Activated effector memory CD4-positive, alpha-beta T cell treated with anti-CD3 and anti-CD28 coated beads, Interleukin-2, amount 50 U/mL, for 16 hours (primary cell): Measurements from ENCODE around the gene UBE2E1.
"Not testable (repeated sequence)": the region's sequence is repeated elsewhere in the genome, so short reads cannot be mapped to it uniquely, and the experiment has no call there.

Experiments
- DNase-seq: peaks from one replicate; pipeline ENCODE4 v3.0.0-alpha.2; 2020

Gene UBE2E1

DNA sequence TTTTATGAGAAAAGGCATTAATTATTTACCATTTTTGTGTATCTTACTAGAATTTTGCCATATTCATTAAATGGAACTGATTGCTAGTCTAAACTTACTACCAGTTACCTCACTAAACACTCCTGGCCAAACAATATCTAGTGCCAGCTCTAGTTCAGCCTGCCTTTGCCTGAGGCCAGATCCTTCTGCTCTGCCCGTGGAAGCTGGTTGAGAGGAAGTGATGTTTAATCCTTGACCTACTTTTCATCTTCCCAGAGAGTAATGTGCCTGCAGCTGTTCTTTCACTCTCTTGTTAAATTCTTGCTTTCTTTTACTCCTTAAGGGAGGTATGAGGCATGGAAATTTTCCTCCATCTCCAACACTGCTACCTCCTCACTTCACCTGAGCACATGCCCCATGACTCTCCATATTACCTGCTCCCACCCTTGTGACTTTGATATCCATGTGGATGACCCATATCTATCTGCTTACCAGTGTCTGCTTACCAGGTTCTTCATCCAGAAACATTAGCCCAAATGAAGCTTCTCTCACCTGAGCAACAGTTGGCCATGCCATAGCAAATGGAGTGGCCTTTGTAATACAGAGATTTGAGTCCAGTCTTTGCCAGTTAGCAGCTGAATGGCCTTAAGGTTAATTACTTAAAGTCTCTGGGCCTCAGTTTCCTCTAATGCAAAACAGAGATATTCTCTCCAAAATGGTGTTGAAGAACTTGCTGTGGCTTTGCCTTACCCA is 53.4 kb downstream of the UBE2E1 start:
- DNase-seq = no peak

DNA sequence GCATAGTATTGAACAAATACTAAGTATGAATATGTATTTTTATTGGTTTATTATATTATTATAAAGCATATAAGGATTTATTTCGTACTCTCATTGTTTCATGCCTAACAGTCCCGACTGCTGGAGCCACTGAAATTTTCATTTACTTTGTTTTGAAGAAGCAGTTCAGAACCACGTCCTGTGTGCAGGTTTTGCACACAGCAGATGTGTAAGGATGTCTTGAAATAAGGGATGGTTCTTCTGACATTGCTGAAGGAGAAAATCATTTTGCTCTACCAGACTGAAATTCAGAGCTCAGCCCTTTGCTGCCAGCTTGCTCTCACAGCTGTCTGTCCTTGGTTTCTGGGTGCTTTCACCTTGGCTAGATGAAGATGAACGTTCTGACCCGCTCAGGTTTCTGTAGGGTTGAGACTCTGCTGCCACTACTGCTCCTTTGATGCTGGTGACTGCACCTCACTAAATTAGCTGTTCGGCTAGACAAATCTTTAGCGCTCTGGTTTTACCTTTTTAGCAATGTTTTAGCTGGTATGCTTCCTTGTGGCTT is 54.2 kb downstream of the UBE2E1 start:
- no peak for DNase-seq

DNA sequence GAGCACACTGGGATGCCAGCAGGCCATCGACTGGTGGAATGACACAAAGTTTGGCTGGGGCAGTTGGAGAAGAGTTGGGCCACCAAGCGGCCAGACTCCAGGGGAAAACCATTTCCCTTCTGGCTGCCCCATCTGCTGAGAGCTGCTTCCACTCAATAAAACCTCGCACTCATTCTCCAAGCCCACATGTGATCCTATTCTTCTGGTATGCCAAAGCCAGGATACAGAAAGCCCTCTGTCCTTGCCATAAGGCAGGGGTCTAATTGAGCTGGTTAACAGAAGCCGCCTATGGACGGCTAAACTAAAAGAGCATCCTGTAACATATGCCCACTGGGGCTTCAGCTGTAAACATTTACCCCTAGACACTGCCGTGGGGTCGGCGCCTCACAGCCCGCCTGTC is 55.9 kb downstream of the UBE2E1 start:
- no peak for DNase-seq

DNA sequence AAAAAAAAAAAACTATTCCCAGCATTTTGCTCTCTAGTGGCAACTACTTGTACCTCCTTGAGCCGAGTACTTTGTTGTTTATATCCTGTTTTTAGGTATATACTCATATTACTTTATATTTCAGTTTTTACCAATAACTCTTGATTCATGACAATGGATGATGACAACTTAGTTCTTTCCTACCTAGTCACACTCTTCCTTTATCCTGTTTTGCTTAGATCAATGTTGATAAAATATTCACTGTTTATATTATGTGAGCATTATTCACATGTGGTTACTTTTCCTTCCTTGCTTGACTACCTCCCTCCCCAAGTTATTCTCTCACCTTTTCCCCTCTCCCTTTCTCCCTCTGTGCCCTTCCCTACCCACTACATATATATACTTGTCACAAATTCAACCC is 57.3 kb downstream of the UBE2E1 start:
- DNase-seq = no peak

DNA sequence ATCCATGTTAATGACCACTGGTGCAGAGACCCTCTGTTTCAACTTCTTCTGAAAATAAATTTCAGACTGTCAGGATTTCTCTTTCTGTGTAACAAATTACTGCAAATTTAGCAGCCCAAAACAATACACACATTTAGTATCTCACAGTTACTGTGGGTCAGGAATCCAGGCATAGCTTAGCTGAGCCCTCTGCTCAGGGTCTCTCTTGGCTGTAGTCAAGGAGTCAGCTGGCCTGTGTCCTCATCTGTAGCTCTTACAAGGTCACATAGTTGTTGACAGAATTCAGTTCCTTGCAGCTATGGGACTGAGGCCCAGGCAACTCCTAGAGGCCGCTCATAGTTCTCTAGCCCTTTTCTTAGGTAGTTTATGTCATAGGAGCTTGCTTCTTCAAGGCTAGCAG is 59.2 kb downstream of the UBE2E1 start:
- no peak for DNase-seq

DNA sequence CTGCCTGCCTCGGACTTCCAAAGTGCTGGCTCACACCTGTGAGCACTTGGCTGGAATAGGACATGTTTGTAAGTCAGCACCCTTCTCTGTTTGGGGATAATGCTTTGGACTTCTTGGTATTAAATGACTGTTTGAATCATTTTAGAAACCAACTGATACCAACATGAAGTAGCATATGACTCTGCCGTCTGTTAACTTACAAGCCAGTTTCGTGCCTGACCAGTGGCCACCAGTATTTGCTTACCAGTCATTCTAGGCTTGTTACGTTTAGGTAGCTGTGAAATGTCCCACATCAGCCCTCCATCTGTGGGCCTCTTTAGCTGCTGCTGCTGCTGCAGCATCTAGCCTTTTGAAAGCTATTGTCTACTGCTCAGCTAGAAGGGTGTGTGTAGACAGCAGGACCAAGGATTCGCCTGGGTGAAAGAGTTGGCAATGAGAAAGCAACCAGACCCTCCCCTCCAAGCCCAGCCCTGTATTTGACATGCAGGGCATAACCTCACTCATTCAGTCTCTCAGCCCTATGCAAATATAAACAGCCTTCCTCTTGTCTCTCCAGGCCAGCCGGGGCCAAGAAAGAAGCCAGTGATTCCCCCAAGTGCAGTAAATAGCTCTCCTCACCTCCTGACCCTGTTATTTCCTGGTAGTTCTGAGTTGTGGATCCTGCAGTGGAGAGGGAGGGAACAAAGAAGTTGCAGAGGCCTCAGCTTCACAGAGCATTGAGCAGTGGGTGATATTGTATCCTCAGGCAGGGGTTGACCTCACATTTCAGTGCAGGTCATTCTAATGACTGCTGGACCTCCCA is 60.0 kb downstream of the UBE2E1 start:
- no peak for DNase-seq

DNA sequence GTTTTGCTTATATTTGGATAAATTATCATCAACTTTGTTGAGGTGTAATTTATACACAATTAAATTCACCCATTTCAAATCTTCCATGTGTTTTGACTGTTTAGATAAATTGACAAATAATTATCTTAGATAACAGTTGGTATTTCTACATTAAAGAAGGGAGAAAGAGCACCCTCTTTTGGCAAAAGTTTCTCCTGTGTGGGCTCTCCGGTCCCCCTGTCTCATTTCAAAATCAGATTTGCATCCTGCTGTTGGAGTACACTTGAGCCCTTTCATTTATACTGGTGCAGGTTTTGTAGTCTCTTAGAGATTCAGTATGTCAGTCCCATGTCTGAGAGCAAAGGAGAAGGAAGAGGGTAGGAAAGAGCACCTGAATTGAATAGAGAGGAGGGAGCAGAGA is 61.6 kb downstream of the UBE2E1 start:
- DNase-seq = no peak

DNA sequence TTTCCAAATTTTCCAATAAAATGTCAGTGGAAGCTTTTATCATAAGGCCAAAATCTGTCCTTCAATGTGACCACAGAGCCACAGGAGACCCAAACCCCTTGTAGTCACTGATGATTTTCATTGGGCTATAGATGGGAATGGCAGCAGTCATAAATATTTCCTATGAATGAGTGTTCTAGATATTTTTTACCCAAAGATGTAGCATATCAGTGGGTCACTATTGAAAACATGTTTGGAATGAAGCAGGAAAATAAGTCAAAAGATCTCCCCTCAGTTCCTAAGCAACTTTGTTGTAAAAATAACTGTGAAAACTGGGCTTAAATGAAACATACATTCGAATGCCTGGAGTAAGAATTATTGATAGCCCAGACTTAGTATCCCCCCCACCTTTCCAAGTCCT is 62.1 kb downstream of the UBE2E1 start:
- no peak for DNase-seq

DNA sequence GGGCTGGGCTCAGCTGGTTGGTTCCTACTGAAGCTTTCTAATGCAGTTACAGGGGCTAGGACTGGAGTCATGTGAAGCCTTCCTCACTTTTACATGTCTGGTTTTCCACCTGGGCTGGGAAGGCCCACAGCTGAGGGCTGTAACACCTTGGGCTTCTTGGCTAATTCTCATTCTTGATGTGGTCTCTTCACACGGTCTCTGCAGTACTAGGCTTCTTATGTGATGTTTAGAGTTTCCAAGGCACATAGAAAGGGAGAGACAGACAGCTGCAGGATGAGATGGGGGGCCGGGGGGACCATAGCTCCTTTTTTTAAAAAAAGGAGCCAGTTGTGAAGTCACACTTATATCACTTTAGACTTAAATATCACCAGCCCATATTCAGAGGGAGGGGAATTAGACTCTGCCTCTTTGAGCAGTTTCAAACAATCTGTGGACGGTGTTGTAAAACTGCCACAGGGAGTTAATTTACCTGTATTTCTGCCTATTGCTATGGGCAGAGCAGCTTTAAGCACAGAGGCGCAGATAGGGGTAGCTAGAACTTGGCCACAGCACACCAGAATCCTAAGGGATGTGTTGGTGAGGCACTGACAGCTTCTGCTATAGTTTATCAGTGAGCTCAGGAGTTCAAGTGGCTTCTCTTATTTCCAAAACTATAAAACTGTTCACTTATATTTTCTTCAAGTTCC is 64.4 kb downstream of the UBE2E1 start:
- no peak for DNase-seq

DNA sequence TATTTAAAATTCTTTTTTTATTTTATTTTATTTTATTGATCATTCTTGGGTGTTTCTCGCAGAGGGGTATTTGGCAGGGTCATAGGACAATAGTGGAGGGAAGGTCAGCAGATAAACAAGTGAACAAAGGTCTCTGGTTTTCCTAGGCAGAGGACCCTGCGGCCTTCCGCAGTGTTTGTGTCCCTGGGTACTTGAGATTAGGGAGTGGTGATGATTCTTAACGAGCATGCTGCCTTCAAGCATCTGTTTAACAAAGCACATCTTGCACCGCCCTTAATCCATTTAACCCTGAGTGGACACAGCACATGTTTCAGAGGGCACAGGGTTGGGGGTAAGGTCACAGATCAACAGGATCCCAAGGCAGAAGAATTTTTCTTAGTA is 64.9 kb downstream of the UBE2E1 start:
- not testable (repeated sequence) for DNase-seq

DNA sequence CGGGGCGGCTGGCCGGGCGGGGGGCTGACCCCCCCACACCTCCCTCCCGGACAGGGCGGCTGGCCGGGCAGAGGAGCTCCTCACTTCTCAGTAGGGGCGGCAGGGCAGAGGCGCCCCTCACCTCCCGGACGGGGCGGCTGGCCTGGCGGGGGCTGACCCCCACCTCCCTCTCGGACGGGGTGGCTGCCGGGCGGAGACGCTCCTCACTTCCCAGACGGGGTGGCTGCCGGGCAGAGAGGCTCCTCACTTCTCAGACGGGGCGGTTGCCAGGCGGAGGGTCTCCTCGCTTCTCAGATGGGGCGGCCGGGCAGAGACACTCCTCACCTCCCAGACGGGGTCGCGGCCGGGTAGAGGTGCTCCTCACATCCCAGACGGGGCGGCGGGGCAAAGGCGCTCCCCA is 65.6 kb downstream of the UBE2E1 start:
- not testable (repeated sequence) for DNase-seq

DNA sequence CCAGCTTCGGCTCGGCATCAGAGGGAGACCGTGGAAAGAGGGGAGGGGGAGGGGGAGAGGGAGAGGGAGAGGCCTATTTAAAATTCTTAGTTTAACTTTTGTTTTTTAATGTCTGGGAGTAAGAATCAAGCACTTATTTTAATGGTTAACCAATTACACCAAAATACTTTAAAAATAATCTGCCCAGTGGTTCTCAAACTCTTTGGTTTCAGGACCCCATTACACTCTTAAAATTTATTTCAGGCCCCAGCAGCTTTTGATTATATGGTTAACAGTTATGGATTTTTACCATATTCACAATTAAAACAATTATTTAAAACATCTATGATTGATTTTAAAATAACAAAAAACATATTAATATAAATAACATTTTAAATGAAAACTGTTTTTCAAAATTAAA is 66.6 kb downstream of the UBE2E1 start:
- DNase-seq = no peak

DNA sequence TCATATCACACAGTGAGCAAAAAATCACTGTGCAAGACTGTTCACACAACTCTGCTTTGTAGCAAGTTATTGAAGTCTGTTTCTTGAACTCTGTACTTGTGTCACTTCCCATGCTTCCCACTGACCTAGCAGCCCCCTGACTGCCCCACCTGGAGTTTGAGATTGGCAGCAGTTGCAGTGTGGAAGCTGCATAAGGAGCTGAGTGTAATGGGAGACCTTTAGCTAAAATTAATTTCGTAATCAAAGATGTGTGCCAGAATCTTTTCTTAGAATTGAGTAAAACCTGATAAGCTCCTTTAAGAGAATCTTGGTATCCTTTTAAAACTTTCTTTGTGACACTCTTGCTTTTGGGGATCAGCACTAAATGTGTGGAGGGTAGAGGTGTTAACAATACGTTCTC is 68.2 kb downstream of the UBE2E1 start:
- DNase-seq = no peak

DNA sequence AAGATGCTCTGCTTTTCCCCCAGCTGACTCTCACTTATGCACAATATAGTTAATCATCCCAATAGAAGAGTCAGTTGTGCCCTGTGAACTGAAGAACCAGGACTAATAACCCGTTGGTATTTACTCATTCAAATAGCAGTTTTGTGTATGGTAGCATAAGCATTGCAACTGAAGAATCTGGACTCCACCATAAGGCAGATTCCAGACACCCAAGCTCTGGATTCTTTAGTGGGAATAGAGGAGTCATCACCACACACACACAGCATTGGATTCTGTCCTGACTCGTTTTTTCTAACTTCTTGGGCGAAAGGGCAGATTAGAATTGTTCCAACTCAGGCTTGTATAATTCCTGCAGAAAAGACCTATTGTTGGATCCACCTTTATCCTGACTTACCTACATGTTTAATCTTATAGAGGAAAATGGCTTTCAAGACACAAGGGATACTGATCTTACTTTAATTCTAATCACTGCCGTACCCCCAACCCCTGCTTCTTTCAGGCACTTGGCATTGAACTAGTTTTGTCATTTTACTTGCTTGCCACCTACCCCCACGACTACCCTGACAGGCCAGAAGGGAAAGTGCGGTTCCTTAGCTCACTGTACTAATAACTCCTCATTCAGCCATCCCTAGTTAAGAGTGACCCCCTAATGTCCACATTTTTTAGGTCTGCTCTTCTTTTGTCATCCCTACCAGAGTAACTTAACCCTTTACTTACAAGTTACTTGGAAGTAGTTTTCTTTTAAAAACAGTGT is 68.8 kb downstream of the UBE2E1 start:
- DNase-seq = no peak

DNA sequence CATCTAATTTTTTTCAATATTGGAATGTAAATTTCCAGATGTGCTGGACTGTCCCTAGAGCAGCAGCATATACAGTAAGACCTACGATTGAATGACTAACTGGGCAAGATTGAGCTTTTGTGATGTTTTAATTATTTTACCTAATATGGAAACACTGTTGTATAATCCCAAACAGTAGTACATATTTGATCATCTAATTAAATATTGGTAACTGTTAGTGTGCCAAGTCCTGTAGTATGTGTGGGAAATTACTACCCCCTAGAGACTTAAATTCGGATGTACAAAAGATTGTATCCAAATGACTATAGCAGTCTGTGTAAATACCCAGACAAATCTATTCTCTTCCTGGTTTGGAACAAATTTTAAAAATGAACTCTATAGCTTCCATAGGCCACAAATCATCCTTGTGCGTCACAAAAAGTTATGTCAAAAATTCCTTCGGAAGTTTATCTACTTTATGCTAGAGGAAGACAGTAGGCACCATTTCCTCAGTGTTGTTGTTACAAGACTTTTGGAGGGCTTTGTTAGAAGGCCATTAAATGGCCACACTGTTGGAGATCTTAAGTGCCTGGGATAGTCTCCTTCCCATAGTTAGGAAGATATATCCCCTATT is 69.5 kb downstream of the UBE2E1 start:
- DNase-seq = no peak

DNA sequence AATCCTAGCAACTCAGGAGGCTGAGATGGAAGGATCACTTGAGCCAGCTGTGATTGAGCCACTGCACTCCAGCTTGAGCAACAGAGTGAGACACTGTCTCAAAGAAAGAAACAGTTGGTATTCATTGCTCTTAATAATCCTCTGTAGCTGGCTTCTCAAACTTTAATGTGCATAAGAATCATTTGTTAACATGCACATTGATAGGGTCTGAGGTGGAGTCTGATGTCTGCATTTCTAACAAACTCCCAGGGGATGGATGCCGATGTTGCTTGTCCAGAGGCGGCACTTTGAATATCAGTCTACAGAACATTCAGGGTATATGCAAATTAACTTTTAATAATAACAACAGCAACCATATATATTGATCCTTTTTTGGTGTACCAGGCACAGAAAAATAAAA is 71.2 kb downstream of the UBE2E1 start:
- DNase-seq = no peak

DNA sequence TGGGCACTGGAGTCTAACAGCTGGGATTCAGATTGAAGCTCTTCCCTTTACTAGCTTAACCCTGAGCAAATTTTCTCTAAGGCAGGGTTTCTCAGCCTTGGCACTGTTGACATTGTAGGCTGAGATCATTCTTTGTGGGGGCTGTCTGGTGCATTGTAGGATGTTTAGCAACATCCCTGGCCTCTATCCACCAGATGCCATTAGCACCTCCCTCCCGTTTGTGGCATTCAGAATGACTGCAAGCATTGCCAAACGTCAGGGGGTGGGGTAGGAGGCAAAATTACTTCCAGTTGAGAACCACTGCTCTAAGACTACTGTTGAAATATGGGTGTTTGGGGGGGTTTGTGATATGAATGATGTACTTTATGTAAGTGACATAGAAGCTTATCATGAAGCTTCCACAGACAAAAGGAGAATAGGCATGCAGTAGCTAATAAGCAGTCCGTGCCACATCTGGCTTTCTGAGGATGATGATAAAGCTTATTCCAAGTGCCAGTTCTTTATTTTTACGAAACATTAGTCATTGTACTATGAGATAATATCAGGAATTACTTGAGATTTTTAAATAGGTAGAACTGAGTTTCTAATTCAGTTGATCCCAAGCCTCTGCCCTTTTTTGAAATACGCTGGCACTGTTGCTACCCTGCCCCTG is 71.7 kb downstream of the UBE2E1 start:
- DNase-seq = no peak

DNA sequence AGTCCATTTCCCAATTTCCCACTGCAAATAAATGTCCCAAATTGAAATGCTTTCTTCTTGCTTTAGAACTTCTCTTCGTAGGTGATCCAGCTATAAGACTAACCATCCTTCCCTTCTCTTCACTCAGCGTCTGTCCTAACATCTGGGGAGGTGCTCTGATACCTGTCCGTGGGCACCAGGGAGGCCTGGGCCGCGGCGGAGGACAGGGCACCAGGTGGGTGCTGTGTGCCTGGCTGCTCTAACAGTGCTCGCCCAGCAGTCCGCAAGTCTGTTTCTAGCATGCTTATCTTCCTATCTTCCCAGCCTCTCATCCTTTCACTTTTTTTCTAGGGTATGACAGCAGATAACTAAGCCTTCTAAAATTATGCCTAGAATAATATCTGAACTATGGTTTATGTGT is 73.7 kb downstream of the UBE2E1 start:
- DNase-seq = no peak

DNA sequence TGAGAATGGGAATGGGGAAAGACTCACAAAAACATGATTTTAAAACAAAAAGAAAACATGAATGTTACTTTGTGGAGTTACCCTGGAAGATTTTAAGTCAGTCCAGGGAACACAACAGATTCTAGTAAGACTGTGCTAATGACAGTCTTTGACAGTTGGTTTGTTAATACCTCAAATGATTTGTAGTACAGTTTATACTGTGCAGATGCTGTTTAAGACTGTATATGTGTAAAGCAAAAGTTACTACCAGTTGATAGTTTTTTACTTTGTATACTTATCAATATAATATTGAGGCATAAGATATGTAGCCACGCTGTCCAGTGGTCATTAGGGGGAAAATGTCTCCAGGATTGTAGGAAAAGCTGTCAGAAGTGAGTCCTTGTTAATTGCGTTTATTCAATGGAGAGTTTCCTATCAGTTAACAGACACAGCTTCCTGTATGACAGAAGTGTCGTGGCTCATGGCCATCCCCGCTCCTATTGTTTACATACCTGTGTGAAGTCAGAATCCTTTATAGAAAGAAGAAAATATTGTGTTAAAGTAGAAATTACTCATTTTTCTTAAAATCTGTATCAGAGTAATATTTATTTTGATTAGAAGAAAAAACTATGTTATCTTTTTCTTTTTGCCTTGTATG is 75.1 kb downstream of the UBE2E1 start:
- no peak for DNase-seq

DNA sequence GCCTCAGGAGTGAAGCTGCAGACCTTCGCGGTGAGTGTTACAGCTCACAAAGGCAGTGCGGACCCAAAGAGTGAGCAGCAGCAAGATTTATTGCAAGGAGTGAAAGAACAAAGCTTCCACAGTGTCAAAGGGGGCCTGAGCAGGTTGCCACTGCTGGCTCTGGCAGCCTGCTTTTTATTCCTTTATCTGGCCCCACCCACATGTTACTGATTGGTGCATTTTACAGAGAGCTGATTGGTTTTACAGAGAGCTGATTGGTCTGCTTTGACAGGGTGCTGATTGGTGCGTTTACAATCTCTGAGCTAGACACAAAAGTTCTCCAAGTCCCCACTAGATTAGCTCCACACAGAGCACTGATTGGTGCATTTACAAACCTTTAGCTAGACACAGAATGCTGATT is 76.2 kb downstream of the UBE2E1 start:
- not testable (repeated sequence) for DNase-seq

DNA sequence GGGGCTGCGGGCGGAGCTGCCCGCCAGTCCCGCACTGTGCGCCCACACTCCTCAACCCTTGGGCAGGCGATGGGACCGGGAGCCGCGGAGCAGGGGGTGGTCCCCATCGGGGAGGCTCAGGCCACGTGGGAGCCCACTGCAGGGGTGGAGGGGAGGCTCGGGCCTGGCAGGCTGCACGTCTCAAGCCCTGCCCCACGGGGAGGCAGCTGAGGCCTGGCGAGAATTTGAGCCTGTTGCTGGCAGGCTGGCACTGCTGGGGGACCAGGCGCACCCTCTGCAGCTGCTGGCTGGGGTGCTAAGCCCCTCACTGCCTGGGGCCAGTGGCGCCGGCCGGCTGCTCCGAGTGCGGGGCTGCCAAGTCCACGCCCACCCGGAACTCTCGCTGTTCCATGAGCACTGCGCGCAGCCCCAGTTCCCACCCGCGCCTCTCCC is 76.7 kb downstream of the UBE2E1 start:
- no peak for DNase-seq
